ENCODE measurements around the gene STUM.

DNA sequence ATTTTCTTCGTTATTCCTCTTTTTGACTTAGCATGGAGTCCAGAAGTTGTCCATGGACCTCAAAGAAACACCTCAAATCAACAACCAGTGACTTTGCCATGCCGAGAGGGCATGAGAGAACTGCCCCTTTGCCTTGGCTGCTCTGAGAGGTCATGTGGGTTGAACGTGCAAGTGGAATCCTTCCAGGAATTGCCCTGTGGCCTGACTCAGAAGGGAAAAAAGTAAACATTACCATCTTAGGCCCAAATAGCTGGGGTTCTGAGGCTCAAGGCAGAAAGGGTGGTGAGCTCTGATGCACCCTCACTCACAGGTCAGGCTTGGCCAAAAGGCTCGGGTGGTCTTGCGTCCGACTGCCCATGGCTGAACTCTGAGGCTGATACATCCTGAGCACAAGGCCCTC is 15.1 kb downstream of the STUM start:
- TF ChIP-seq POLR2A (IDR thresholded peaks at IDR 0.05) (no peak), CTCF (IDR thresholded peaks at IDR 0.05) (no peak), POLR2AphosphoS5 (IDR thresholded peaks at IDR 0.05) (no peak), EP300 (IDR thresholded peaks at IDR 0.05) (no peak)

Data from upper lobe of left lung (tissue), 4 donors.